ENCODE data around the gene SERPINA4.
"Not testable (repeated sequence)": the region's sequence is repeated elsewhere in the genome, so short reads cannot be mapped to it uniquely, and the experiment has no call there.

Gene SERPINA4

DNA sequence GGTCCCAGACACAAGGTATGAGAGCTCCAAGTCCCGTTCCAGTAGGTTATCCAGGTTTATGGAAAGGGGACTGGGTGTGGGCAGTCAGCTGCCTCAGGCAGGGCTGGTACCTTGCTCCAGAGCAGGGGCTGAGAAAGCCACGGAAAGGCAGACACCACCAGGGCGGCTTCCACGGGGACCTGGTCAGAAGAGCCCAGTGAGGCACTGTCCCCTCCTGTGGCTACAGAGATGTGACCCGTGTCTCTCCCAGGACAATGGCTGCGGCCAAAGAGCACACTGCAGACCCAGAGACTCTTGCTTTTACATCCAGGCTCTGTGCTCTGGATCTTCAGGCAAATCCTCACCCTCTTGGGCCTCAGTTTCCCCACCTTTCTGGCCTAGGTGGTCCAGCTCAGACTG is 8.8 kb downstream of the SERPINA4 start:
- DNase-seq = no peak

DNA sequence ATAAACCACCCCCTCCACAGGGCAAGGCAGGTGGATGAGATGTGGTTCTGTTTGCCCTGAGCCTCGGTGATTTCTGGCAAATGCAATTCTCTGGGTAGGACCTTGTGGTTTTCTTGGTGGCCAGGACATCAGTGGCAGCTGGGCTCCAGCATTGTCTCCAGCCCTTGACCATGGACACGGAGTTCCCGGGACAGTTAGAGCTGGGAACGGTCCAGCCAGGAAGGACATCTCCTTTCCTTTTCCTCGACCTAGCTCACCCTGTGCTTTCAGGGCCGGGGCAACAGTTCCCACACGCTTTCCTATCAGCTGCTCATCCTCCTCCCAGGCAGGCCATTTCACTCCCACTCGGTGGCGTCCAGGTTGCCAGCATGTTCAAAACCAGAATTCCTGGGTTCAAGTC is 9.2 kb downstream of the SERPINA4 start:
- DNase-seq = no peak

DNA sequence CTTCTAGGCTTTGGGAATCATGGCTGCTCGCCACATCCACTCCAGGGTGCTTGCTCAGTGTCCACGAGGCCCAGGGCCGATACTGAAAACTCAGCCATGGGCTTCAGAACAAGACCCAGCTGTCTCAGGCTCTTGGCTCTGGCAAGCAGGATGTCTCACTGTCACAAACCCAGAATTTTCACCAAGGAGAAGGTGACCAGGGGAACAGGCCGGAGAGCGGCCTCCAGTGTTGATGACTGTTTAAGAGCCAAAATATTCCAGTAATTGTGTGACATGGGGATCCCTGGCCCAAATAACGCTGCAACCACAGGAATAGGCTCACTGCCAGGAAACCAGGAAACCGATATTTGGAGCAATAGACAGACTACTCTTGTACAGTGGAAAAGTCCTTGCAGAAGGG is 10.2 kb downstream of the SERPINA4 start:
- no peak for DNase-seq

DNA sequence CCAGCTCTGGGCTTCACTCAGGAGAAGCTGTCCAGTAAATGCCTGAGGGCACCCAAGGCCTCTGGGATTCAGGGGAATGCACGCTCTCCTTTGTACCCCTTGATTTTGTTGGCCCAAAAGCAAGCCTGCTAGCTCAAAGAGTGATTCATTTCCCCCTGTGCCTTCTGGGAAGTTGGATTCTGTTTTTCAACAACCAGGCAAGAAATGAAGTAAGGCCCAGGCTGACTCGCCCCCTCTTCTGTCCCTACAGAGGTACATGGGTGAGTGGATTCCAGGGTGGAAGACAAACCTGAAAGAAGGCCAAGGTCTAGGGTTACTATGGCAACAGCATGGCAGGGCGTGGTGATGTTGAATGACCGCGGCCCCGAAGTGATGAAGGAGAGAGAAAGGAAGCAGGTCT is 10.7 kb downstream of the SERPINA4 start:
- no peak for DNase-seq

GRCh38 chr14:94572637-94573303 is 11.5 kb downstream of the SERPINA4 start:
- DNase-seq = no peak

DNA sequence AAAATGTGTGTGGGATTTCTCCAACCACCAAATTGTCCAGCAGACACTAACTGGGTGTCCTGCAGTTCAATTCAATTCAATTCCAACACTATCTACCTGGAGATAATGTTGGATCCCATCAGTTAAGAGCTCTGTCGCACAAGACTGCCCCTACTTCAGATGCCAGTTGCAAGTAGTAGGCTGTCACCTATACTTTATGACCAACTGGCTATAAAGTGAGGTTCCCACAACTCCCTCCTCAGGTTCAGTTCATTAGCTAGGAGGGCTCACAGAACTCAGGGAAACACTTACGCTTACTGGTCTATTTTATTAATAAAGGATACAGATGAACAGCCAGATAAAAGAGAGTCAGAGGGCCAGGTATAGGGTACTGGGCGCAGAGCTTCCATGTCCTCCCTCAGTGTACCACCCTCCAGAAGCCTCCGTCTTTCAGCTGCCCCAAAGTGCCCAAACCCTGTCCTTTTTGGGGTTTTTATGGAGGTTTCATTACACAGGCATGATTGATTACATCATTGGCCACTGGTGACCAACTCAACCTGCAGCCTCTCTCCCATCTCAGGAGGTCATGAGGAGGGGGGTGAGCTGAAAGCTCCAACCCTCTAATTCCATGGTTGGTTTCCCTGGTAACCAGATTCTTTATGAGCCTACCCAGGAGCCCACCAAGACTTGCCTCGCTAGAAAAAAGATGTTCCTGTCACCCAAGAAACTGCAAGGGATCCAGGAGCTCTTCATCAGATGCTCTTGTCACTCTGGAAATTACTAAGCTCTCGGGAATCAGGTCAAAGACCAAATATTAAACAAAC is 12.4 kb downstream of the SERPINA4 start:
- DNase-seq = no peak

DNA sequence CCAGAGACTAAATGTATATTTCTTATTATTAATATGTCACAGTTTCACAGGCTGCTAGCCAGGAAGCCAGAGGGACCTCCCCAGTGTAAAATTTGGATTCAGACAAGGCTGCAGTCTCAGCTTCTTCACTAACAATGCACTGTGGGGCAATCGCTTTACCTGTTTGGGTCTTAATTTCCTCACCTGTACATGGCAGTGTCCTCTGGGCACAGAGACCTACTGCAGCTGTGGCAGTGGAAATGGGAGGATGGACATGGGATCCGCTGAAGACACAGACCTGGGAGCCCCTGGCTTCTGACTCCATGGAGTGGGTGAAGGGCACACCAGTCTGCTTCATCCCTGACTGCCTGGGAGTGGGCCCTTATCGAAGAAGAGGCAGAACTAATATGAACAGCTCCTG is 13.1 kb downstream of the SERPINA4 start:
- no peak for DNase-seq

GRCh38 chr14:94575730-94576585 is 14.7 kb downstream of the SERPINA4 start:
- no peak for DNase-seq

GRCh38 chr14:94577472-94577871 is 16.2 kb downstream of the SERPINA4 start:
- not testable (repeated sequence) for DNase-seq

DNA sequence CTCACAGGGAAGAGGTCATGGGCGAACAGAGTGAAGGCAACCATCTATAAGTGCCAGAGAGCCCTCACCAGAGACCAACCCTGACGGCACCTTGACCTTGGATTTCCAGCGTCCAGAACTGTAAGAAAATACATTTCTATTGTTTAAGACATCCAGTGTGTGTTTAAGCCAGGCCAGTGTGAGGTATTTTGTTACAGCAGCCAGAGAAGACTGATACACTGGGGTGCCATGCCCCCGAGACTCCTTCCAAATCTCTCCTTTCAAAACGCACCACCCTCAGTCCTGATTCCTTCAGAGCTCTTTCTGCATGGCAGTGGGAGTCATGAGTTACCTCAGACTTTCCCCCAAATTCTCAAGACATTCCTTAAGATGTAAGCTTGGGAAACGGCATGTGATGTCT is 17.5 kb downstream of the SERPINA4 start:
- no peak for DNase-seq

GRCh38 chr14:94581127-94581999 is 20.1 kb downstream of the SERPINA4 start, which contains the start of gene SERPINA5:
Gene SERPINA5 (plus strand): TSS chr14:94581426. CDS start chr14:94587363, 5,937 bp downstream.
- DNase-seq = no peak

- DNase-seq = no peak
Observed at GRCh38 chr14:94582199-94582750, 21.0 kb downstream of the SERPINA4 start.

- DNase-seq = no peak
Observed at GRCh38 chr14:94582851-94583250, 21.6 kb downstream of the SERPINA4 start.

DNA sequence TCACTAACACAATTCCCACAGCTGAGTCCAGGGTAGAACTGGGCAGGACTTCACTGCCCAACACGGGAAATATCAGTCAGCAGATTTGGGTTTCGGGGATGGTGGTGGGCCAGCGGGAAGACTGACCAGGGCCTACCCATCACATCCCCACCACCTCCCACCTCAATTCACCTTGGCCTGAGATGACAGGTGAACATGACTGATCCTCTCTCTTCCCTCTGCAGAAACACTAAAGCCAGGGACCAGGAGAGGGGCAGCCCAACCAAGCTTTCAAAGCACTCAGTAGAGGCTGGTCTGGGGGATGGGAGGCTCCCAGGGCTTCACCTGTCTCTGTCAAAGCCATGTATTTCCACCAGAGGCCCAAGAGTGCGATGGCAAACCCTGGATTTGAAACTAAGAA is 22.3 kb downstream of the SERPINA4 start:
- DNase-seq = no peak

DNA sequence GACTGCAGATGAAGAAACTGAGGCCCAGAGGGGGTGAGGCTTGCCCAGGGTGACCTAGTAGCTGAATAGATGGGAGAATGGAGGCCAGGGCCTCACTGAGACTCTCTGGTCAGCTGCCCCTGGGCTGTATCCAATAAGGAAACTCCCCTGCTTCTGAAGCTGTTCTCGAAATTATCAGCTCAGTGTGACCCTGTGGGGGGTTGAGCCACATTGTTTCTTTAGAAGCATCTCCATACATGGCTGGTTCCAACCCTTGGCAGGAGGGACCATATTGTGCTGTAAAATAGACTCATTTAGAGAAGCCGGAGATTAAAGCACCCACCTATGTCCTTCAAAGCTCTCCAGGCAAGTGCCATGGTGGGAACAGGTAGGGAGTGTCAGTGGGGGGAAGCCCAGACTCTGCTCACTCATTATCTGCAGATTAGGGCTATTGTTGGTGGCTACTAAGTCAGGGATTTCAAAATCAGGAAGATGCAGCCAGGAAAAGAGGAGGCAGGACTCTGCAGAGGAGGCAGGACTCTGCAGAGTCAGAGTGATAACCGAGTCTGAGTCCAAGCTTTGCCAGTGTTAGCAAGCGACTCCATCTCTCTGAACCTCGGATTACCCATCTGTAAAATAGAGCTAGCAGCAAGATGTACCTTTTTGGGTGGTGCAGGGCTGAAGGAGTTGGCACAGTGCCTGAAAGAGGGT is 23.5 kb downstream of the SERPINA4 start:
- DNase-seq = no peak

DNA sequence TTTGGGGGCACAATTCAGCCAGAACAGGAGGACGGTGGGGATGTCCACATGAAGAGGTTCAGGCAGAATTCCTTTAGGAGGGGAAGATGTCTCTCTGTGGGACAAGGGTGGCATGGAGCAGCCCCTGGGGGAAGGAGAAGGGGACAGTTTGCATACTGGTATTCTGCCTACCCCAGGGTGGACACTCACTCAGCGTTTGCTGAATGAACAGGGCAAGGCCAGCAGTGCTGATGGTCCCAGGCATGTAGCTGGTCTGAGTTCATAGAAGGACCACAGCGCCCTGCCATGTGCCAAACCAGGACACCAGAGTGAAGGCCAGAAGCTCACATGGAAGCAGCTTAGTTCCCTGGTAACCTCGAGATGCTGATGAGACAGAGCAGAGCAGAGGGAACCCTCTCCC is 25.4 kb downstream of the SERPINA4 start:
- no peak for DNase-seq

DNA sequence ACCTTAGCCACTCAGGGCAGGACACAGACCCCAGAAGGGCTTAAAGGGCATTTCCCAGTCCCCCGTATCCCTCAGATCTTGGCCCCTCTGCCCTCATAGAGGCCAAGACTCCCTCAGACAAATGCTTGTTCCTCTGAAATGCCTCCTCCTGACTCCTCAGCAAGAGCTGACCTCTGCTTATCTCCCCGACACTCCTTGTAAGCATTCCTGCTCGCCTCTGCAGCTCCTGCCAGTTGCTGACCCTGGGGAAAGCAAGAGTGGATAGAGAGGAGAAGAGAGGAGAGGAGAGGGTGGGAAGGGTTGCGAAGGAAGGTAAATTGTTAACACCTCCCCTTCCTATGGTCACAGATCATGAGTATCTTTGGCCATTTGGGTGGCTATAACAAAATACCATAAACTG is 27.1 kb downstream of the SERPINA4 start:
- DNase-seq = no peak

DNA sequence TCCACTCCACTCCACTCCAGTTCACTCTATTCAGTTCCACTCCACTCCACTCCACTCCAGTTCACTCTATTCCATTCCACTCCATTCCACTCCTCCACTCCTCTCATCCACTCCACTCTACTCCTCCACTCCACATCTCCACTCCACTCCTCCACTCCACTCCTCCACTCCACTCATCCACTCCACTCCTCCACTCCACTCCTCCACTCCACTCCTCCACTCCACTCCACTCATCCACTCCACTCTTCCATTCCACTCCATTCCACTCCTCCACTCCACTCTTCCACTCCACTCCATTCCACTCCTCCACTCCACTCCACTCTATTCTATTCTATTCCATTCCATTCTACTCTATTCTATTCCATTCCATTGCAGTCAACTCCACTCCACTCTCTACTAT is 29.8 kb downstream of the SERPINA4 start:
- DNase-seq = no peak

DNA sequence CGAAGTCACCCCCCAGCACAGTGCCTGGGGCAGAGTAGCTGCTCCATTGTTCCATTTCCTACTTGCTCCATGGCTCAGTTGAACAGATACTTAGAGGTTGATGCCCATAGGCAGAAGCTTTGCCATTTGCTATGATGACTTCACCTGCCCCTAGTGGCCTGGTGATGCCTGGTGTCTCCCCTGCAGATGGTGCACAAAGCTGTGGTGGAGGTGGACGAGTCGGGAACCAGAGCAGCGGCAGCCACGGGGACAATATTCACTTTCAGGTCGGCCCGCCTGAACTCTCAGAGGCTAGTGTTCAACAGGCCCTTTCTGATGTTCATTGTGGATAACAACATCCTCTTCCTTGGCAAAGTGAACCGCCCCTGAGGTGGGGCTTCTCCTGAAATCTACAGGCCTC is 30.6 kb downstream of the SERPINA4 start:
- DNase-seq = no peak

- no peak for DNase-seq
Observed at GRCh38 chr14:94592457-94592856, 31.2 kb downstream of the SERPINA4 start.

- DNase-seq = no peak
Observed at GRCh38 chr14:94593376-94593748, 32.1 kb downstream of the SERPINA4 start.
